ENCODE measurements around the gene DKK3.

DKK3 gene

DNA sequence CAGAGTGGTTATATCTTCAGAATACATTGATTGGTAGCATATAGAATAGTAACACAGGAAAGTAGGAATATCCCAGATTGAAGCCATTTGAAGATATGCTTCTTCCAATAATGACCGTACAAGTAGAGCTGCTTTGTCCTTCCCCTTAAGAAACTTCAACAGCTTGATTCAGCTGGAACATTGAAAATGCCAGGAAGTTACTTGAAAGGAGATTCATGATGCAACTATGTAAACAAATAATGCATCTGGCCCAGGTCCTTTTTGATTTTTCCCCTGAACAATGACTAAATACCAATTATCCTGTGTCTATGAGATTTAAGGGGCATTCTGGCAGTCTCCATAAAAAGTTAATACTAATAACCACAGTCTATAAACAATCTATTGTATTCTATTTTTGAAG is 3.0 kb downstream of the DKK3 start:
- no peak for DNase-seq

DNA sequence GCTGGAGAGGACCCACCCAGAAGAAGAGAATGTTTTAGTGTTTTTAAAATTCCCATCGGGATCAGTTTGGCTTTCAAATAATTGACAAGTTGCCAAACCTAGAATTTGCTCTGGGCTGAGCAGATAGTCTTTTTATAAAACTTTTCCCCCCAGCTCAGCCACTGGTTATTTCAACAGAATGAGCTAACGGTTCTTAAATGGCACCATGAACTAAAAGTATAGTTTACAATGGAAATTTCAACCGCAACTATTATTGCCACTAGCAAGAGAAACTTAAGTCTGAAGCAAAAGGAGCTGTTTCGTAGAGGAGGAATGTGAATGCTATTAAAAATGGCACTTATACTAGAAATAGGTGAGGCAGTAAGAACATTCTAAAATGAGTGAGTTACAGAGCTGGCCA is 3.4 kb downstream of the DKK3 start:
- DNase-seq: no peak

DNA sequence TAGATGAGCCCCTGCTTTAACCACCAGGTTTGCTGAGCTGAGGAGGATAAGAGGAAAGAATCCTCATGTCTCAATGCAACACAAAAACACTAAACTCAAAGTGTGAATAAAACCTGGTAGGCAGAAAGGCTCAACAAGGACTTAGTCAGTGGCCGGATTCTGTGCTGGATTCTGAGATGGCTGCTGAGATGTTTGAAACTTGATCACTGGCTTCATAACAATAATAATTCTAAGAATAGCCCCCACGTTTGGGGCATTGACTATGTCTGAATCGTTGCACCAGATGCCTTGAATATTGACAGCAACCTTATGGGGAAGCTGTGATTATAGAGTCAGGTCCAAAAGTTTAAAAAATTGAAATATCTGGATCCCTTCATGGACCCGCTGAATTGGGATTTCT is 4.6 kb downstream of the DKK3 start:
- no peak for DNase-seq

DNA sequence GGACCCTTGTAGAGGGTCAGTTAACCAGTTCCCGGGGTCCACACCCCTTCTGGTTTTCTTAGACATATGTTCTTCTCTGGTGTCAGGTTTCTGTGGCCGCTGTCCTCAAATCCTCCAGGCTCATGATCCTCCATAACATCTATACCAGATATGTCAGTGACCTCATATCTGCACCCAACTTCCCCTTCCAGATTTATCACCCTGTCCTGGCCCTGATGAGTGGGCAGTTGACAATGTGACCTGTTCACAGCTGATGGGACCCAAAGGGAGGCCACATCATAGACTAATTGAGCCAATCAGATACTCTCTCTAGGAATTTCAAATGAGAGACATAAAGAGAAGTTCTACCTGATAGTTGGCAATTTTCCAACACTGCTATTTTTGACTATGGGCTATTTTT is 5.1 kb downstream of the DKK3 start:
- no peak for DNase-seq

DNA sequence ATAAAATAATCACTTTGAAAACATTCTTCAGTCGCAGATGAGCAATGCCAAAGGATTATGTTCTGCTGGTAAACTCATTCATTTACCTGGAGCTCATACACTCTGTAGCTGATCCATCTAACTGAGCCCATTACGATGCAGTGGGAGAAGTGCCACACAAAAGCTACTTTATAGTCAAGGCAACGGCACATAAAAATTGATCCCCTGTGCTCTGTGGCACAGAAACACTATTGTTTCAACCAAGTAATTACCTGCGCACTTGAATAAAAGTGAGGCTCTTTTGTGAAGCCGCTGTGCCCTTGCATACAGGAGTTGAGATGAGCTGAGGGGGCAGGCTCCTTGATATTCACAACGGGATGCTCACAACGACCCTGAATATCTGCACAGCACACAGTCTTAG is 7.2 kb downstream of the DKK3 start:
- no peak for DNase-seq

DNA sequence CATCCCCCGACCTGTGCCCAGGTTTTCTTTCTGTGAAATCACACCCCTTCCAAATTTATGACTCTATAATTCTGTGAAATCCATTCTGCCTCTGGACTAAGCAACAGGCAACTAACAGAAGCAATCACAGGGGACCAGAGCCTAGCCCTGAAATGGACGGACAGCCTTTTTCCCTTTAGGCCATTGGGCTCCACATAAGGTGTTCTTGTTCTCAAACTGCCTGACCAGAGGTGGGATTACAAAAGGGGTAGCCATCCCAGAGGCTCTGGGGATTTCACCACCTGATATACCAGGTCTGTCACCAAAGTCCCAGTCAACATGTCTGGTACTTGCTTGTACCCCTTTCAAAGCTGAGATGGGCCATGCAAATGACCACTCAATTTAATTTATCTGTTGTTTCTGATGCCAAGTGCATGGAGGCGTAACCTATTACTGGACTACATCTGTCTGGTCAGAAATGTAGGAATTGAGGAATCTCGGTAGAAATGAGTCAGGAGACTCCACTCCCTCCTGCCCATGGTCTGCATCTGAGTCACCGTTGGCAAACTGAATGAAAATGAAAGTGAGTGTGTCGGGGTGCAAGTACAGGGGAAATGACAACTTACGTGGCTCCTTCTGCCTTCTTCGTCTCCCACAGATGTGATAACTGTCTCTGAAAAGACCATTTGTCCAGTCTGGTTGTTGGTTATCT is 10.2 kb downstream of the DKK3 start:
- no peak for DNase-seq

DNA sequence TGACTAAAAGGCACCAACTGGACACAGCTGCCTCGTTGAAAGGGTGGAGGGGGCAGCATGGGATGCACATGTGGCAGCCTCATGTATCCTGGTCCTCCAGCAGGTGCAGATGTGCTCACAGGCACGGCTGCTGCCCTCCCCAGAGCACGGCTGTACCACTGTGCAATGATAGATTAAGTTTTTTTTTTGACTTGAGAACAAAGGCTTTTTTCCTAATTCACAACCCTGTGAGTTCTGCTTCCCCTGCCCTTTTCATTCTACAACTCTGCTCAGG is 11.4 kb downstream of the DKK3 start:
- no peak for DNase-seq

DNA sequence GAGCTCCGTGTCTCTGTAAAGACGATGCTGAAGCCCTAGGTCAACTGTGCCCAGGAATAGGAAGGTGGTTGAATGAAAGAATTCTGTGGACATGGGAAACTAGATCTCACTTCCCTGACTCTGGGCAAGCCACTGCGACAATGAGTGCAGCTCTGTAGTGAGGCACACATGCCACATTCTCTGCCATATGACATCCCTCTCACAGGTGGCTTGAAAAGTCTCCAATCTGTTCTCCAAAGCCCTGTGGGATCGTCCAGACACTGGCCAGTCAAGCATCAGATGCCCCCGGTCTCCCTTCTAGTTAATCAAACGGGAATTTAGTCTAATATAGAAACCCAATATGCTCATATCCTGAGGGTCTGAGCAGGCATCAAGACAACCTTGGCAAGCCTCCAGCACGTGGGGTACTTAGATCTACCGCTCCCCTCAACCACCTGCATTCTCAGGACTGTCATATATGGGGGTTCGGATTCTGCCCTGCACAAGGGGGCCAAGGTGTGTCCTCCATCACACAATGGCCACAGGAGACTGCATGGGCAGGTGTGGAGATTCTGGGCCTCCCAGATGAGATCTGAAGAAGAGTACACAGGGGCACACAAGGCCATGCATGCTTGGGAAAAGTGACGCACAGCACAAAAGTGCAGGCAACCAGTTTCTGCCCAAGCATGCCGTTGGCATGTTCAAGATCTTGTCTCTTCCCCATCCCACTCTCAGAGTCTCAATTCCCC is 11.9 kb downstream of the DKK3 start:
- DNase-seq: no peak

DNA sequence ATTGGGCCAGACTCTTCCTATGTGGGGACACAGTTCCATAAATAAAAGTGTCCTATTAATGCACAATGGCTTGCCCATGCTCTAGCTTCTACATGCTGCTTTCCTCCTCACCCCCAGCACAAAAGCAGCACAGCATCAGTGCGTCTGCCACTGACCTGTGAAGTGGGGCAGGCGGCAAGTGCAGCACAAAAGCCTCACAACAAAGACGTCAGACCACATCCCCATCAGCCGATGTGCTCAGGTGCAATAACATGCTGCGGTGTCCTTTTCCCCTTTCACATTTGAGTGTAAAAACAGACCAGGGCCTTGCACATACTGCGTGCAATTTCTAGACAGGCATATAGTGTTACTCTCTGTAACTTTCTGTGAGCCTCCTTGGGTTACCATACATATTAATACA is 12.8 kb downstream of the DKK3 start:
- DNase-seq: no peak

DNA sequence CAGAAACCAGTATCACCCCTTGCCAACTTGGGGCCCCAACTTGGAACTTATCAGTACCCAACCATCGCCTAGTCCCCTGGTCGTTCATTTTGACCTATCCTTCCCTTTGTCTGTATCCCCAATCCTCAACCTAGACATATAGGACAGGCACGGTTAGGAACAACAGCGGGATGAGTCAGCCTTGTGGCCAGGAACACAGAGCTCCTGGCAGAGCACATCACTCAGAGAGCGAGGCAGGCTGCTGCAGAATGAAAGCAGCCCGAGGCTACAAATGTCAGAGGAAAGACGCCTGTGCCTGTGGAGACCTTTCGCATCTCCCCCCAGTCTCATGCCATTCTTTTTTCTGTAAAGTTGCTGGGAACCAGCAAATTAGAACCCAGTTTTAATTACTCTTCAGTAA is 14.6 kb downstream of the DKK3 start:
- DNase-seq: peak in 35 of 56 donors; percentile 21 to 77 (median 49)

DNA sequence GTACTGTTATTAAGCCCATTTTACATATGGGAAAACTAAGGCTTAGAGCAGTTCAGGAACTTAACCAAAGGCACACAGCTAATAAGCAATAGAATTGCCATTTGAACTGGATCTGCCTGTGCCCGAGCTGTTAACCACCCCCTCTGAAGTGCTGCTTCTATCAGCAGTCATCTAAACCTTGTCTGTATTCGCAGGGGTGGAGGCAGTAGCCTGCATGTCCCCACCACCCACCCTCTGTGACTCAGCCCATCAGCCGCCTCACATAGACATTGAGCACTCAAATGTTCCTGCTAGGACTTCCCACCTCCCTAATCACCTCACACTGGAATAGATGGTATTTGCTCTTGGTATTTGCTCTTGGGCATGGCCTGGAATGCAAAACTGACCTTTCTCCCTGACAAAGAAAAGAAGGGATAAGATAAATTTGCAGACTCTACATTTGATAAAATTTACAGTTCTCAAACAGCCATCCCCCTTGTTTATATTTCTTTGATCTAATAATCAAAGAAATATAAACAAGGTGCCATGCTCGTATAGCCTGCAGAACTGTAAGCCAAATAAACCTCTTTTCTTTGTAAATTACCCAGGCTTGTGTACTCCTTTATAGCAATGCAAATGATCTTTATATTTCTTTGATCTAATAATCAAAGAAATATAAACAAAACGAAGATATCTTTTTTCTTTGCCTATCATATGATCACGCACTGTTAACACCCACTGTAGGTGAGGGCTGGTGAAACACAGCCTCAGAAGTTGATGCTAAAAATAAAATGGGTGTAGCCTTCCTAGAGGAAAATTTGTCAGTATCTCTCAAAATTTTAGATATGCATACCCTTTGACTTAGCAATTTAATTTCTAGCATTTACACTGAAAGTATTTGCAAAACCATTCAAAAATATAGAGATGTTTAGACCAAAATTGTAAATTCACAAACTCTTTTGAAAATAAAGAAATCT is 15.9 kb downstream of the DKK3 start:
- DNase-seq: peak in 11 of 56 donors; percentile 17 to 61 (median 32)

DNA sequence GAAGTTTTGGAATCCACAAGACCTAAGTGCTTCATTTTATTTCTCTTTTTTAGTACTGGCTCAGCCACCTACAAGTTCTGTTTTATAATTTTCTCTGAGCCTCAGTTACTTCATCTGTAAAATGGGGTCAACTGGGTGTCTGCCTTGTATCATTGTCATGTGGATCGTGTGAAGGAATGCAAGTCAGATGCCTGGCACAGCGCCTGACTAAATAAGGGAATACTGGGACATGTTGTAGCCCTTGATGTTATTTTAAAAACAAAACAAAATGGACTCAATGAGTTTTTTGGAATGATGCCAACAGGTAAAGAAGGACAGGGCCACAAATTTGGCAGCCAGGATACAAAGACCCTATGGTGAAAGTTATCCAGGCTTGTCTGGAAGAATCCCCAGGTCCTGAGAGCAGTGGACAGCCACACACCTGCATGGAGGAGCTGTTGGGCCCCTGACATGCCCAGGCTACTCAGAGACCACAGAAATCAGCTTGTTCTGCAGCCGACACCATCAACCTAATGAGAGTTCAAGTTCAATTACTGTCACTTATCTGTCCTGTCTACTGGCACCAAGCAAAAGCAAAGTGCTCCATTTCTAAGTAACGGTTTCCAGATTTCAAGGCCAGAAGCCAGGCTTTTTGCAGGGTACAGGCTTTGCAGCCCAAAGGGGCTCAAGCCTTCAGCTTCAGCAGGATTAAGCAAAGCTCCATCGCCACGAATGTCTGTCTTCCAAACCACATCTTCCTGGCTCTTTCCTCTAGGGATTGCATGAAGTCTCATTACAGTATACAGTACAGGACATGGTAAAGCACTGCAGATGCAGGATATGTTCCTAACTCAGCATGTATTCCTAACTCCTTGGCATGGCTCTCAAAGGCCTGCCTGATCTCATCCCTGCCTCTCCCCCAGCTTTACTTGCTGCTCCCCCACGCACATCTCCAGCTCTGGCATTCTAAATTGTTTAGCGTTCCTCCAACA is 18.4 kb downstream of the DKK3 start:
- no peak for DNase-seq

DNA sequence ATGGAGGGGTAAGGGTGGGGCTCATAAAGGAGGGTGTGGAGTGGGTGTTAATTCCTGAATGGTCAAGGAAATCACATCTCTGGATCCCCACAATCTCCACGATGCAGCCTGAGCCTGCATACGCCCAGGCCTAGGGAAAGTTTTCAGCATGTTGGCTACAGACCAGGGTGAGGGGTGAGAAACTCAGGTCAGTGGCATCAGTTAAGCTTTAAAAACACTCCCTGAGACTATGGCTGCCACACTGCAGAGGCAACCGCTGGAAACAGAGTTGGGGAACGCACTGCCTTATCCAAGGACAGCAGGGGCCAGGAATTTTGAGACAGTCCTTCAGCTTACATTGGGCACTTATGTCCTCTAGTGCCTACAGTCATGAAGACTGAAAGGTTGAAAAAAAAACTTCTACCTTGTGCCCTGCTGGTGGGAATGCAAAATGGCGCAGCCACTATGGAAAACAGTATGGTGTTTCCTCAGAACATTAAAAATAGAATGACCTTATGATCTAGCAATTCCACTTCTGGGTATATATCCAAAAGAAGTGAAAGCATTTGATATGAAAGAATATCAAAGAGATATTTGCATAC is 19.7 kb downstream of the DKK3 start:
- no peak for DNase-seq

DNA sequence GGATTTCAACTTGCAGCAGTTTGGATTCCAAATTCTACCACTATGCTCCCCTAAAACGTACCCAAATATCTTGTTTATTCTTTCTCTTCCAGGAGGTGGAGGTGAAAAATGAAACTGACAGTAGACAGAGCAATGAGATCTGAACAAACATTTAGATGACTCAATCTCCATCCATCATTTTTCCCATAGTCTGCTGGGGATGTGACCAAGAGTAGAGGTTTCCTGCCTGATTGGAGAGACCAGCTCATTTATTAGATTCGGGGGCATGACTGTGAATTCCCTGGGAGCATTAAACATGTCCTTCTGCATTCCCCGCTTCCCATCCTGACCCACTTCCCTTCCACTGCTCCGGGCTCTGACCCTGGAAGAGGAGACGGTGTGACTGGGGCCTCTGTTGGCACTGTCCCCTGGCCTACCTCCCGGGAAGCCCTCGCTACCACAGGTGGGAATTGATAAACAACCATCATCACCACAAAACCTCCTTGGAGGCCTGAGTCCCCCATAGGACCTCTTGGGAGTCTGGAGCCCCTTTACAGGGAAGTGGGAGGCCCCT is 20.3 kb downstream of the DKK3 start:
- DNase-seq: no peak

DNA sequence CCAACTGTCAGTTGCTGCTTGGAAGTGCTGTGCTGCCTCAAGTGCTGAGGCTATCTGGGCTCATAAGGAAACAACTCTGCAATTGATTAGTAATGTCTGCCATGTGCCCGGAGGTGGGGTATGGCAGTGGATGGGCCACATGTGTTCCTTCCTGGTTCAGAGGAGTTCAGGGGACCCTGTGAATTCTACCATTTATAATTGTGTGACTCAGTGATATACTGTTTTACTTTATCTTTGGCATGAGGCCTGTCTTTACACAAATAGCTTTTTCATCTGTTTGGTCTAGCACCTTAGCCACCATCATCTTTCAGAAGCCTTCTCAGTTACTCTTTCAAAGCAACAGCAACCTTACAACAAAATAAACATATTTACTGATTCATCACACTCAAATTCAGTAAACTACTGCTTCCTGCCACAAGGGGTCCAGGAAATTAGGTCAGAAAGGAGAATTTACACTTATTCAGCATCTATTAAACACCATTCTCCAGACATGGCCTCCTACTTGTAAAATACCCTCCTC is 20.9 kb downstream of the DKK3 start:
- no peak for DNase-seq

DNA sequence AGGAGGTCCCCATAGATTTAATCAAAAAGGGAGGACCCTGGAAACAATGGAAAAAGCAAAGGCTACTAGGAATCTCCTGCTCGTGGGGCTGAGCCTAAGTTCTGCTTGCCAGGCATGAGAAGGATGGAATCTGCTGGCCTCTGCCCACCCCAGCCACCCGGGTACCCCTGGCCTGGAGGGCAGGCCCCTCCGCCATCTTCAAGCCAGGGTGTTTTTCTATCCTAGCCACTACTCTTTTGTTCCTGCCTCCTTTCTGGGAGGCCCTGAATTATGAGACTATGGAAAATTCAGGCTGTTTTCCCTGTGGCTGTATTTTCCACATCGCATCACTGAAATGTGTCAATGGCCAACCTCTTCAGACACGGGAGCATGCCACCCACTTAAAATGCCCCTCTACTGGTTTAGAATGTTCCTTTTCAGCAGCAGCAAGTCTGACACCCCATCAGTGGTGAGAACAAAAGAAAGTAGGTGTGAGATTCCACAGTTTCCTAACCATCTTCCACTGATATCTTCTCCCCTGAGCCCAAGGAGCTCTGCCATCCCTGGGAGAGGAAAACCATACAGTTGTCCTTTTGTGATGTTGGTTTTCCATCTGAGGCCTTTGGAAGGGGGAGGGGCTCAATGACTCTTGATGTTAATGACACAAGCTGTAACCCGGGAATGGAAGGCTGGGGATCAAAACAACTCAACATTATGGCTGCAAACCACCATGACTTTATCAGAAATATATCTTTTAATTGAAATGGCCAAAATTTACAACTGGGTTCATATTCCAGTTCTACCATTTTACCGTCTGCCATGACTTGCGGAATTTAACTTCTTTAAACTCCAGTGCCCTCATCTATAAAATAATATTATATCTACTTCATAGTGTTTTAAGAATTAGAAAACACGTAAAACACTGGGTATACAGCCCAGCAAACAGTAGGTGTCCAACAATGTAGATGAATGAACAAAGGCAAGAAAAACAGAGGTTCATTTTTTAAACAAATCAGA is 22.2 kb downstream of the DKK3 start:
- DNase-seq: no peak

DNA sequence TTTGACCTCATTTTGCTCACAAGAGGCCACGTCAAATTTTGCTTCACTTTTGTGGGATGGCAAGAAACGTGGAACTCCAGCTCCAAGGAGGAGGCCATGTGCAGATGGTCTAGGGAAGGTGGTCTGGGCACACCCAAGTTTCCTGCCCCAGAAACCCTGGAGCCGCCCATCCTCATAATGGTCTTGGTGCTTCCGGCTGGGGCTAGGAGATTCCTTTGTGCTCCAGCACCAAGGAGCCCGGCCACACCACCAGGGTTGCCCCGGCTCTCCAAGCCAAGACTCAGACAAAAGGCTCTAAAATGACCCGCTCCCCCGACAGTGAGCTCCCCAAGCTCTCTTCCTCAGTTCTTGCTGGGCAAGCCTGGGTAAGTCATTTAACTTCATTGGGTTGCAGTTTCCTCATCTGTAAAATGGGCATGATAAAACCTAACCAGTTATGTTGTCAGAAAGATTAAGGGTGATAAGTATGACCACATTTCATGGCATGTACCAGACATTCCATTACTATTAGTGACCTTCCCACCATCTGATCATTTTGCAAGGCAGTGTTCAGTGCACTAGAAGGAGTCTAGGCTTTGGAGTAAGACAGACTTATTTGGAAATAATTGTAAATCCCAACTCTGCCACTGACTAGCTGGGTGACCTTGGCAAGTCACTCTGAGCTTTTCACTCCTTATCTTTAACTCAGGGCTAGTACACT is 23.3 kb downstream of the DKK3 start:
- DNase-seq: no peak

DNA sequence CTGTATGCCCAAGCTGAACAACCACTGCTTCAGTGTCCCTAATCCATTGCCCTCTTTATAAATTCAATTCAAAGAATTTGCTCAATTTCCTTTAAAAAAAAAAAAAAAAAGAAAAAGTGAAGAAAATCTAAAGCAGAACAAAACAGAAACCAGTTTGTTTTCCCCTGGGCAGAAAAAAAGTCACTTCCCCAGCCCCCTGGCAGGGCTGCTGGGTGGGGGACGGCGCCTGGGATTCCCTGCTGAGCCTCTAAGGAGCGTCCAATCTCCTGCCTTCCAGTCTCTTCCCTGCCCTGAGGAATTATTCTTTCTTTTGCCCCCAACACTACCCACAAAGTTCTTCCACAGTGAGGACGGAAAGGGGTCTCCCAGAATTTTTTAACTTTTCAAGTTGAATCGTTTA is 23.9 kb downstream of the DKK3 start:
- DNase-seq: no peak

Measured in amygdala (tissue), 56 donors.